Measurements from ENCODE around the gene SLC17A1. TPM values are rescaled to one million over a fixed set of nuclear protein-coding genes. Genes with fewer than 3 reads are reported as not detected.

Gene SLC17A1
- total RNA-seq, 1 experiment from 2014 or later, result not detected

- ChIA-PET POLR2A (no interaction called here), CTCF (no interaction called here)
- in situ Hi-C loops (cut with HindIII; ENCODE audit: low pct_unique_long_range_greater_than_20kb, low sequenced_read_pairs), result no loop called here
- Histone ChIP-seq H3K4me3 (ENCODE audit: low read depth in 2 of 2, low read length in 2 of 2) (no peak overlapping the region), H3K27ac (ENCODE audit: low read length) (no peak overlapping the region), H3K9me3 (ENCODE audit: control insufficient read depth, insufficient read depth, low read depth, low read length) (no peaks in the 10 kb centered on the region), H3K4me1 (ENCODE audit: control insufficient read depth, insufficient read depth, low read length) (no peaks in the 10 kb centered on the region), H3K27me3 (ENCODE audit: control insufficient read depth, insufficient read depth, low read length) (no peaks in the 10 kb centered on the region), H3K36me3 (ENCODE audit: control insufficient read depth, insufficient read depth, low read length) (no peaks in the 10 kb centered on the region)
- BruUV-seq (replicated peaks), result no TSS peak
- intact Hi-C loops (cut with micrococcal nuclease; ENCODE audit: unreplicated experiment), result no loop called here
- DNase-seq (ENCODE audit: low read depth, low spot score) (no peak), ATAC-seq (no peak)
- TF ChIP-seq TCF7L2 (IDR thresholded peaks at IDR 0.05; ENCODE audit: low read depth, low read length), result no peak
- TF ChIP-seq SIN3A (IDR thresholded peaks at IDR 0.05; ENCODE audit: borderline replicate concordance, insufficient read depth, low read depth, low read length), result no peak
- TF ChIP-seq, protein P1, sequence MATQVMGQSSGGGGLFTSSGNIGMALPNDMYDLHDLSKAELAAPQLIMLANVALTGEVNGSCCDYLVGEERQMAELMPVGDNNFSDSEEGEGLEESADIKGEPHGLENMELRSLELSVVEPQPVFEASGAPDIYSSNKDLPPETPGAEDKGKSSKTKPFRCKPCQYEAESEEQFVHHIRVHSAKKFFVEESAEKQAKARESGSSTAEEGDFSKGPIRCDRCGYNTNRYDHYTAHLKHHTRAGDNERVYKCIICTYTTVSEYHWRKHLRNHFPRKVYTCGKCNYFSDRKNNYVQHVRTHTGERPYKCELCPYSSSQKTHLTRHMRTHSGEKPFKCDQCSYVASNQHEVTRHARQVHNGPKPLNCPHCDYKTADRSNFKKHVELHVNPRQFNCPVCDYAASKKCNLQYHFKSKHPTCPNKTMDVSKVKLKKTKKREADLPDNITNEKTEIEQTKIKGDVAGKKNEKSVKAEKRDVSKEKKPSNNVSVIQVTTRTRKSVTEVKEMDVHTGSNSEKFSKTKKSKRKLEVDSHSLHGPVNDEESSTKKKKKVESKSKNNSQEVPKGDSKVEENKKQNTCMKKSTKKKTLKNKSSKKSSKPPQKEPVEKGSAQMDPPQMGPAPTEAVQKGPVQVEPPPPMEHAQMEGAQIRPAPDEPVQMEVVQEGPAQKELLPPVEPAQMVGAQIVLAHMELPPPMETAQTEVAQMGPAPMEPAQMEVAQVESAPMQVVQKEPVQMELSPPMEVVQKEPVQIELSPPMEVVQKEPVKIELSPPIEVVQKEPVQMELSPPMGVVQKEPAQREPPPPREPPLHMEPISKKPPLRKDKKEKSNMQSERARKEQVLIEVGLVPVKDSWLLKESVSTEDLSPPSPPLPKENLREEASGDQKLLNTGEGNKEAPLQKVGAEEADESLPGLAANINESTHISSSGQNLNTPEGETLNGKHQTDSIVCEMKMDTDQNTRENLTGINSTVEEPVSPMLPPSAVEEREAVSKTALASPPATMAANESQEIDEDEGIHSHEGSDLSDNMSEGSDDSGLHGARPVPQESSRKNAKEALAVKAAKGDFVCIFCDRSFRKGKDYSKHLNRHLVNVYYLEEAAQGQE (IDR thresholded peaks at IDR 0.05; ENCODE audit: insufficient read depth in 1 of 2, low read depth in 2 of 2, low read length in 1 of 2), result no peak
- TF ChIP-seq, protein P2, sequence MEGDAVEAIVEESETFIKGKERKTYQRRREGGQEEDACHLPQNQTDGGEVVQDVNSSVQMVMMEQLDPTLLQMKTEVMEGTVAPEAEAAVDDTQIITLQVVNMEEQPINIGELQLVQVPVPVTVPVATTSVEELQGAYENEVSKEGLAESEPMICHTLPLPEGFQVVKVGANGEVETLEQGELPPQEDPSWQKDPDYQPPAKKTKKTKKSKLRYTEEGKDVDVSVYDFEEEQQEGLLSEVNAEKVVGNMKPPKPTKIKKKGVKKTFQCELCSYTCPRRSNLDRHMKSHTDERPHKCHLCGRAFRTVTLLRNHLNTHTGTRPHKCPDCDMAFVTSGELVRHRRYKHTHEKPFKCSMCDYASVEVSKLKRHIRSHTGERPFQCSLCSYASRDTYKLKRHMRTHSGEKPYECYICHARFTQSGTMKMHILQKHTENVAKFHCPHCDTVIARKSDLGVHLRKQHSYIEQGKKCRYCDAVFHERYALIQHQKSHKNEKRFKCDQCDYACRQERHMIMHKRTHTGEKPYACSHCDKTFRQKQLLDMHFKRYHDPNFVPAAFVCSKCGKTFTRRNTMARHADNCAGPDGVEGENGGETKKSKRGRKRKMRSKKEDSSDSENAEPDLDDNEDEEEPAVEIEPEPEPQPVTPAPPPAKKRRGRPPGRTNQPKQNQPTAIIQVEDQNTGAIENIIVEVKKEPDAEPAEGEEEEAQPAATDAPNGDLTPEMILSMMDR (IDR thresholded peaks at IDR 0.05), result no peak
- TF ChIP-seq POLR2AphosphoS5 (IDR thresholded peaks at IDR 0.05; ENCODE audit: low read depth, low read length), result no peak
These were observed 47.0 kb upstream of the SLC17A1 start for GRCh38 chr6:25878721-25879322.

DNA sequence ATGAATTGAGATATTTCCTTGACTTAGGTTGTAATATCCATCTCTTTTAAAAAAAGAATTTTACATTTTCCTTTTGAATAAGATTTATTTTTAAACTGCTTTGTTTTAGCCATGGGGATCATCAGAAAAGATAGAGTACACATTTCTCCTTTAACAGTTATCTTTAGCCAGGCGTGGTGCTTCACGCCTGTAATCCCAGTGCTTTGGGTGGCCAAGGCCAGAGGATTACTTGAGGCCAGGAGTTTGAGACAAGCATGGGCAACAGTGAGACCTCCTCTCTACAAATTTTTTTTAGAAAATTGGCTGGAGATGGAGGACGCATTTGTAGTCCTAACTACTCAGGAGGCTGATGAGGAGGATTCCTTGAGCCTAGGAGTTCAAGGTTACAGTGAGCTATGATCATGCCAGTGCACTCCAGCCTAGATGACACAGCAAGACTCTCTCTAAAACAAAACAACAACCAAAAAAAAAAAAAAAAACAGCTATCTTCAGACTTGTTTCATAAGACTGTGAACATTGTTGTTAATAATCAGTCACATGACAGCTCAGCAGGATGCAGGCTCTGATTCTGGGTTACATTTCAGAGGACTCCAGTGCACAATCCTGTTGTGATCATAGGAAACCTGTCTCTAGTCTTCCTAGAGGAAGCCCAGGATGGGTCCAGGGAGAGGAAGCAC, 44.2 kb upstream of the SLC17A1 start:
- H3K9me3 ChIP-seq (ENCODE audit: control insufficient read depth, insufficient read depth, low read depth, low read length), result no peaks in the 10 kb centered on the region
- in situ Hi-C loops (cut with HindIII; ENCODE audit: low pct_unique_long_range_greater_than_20kb, low sequenced_read_pairs) (no loop called here), intact Hi-C loops (cut with micrococcal nuclease; ENCODE audit: unreplicated experiment) (no loop called here)
- BruUV-seq (replicated peaks), result no TSS peak
- H3K4me1 ChIP-seq (ENCODE audit: control insufficient read depth, insufficient read depth, low read length), result no peaks in the 10 kb centered on the region
- no peak for DNase-seq (ENCODE audit: low read depth, low spot score)
- no peaks in the 10 kb centered on the region for H3K27me3 ChIP-seq (ENCODE audit: control insufficient read depth, insufficient read depth, low read length)
- TF ChIP-seq, protein P1 (IDR thresholded peaks at IDR 0.05; ENCODE audit: insufficient read depth in 1 of 2, low read depth in 2 of 2, low read length in 1 of 2), result no peak
- TF ChIP-seq SIN3A (IDR thresholded peaks at IDR 0.05; ENCODE audit: borderline replicate concordance, insufficient read depth, low read depth, low read length) (no peak), TCF7L2 (IDR thresholded peaks at IDR 0.05; ENCODE audit: low read depth, low read length) (no peak), POLR2AphosphoS5 (IDR thresholded peaks at IDR 0.05; ENCODE audit: low read depth, low read length) (no peak)
- TF ChIP-seq, protein P2 (IDR thresholded peaks at IDR 0.05), result no peak
- H3K36me3 ChIP-seq (ENCODE audit: control insufficient read depth, insufficient read depth, low read length), result no peaks in the 10 kb centered on the region
- ChIA-PET POLR2A (no interaction called here), CTCF (no interaction called here)
- no peak overlapping the region for H3K4me3 ChIP-seq (ENCODE audit: low read depth in 2 of 2, low read length in 2 of 2)
- H3K27ac ChIP-seq (ENCODE audit: low read length), result no peak overlapping the region
- ATAC-seq, result no peak

Data from Panc1 (cell line).